ENCODE measurements around the gene REELD1. TPM values are rescaled to one million over a fixed set of nuclear protein-coding genes. Genes with fewer than 3 reads are reported as not detected.

The REELD1 gene
- total RNA-seq, 1 experiment from 2014 or later = 0.74 TPM

DNA sequence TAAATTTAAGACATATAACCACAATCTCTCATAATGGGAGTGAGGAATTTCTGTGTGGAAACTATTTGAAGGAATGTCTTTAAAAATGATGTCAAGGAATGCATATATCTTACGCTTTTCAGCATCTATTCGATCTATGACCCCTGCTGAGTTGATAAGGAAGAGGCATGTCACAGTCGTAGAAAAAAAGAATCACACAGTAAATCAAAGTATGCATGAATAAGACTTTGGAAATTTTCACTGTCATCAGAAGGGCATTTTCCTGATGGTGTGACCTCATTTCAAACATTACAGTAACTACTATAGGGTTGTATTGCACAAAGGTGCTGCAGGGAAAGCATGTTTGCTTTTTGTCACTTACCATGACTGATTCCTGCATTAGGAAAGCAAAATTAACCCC is 41.5 kb downstream of the REELD1 start:
- DNase-seq (ENCODE audit: low read depth) = peak; percentile 18
- in situ Hi-C loops (cut with HindIII; ENCODE audit: low pct_unique_long_range_greater_than_20kb, low sequenced_read_pairs) = no loop called here

DNA sequence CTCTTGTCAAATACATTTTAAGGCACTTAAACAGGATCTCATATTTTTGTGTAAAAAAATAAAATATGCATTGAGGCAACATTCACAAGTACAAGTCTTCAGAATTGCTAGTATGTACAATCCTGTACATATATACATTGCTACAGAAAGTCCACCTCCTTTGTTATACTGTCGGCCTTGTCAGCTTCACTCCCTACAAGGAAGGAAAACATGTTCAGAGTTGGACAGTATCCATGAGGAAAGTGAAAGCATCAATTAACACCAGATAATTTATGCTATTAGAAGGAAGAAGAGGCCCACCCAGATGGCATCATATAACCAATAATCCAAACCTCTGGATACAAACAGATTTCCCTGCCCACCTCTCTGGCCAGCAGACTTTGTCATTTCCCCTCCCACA is 42.0 kb downstream of the REELD1 start:
- in situ Hi-C loops (cut with HindIII; ENCODE audit: low pct_unique_long_range_greater_than_20kb, low sequenced_read_pairs) = no loop called here
- no peak for DNase-seq (ENCODE audit: low read depth)

DNA sequence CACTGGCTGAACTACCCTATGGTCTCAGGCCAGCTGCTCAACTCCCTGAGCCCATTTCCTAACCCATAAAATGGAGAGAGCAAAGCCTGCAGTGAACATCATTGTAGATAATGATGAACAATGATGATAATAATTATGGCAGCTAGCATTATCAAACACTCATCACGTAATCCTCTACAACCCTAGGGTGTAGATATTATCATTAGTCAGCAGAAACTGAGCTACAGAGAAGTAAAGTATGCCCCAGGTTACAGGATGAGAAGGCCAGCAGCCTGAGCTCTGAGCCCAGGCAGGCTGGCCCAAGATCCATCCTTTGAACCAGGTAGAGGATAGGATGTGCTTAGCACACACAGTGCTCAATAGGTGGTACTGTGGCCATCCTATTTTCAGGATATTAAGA is 43.2 kb downstream of the REELD1 start:
- no peak for DNase-seq (ENCODE audit: low read depth)
- in situ Hi-C loops (cut with HindIII; ENCODE audit: low pct_unique_long_range_greater_than_20kb, low sequenced_read_pairs) = no loop called here

DNA sequence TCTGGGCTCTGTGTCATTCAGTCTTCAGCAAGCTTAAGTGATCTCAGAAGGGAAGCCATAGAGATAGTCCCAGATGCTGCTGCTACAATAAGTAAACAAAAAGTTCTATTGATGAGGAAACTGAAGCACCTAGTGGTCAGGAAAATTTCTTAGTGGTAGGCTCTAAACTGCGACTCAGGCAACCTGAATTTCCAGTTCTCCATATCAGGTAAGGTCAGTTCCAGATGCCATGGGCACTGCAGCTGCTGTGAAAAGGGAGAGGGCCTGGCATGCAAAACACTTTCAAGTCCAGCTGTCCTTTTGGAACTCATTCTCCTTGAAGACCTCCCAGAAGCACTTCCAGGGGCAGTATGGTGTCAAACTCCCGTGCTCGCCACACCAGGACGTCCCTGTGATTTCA is 46.2 kb downstream of the REELD1 start:
- no peak for DNase-seq (ENCODE audit: low read depth)
- in situ Hi-C loops (cut with HindIII; ENCODE audit: low pct_unique_long_range_greater_than_20kb, low sequenced_read_pairs) = no loop called here

DNA sequence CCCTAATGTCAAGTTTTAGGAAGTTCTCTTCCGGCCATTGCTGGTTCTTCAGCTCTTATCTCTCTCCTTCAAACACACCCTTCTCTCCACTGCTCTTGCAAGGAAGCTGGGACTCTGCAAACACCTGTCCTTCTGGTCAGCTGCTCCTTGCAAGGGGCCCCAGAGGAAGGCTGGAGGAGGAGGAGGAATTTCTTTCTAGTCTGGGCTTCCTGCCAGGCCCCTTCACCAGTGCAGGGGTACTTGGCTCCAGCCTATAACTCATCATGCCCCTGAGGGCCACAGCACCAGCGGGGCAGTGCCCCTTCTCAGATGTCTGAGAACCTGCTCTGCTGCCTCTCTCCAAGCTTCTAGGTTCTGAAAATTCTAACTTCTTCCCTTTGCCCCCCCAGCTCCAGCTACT is 46.7 kb downstream of the REELD1 start:
- no peak for DNase-seq (ENCODE audit: low read depth)
- in situ Hi-C loops (cut with HindIII; ENCODE audit: low pct_unique_long_range_greater_than_20kb, low sequenced_read_pairs) = no loop called here

DNA sequence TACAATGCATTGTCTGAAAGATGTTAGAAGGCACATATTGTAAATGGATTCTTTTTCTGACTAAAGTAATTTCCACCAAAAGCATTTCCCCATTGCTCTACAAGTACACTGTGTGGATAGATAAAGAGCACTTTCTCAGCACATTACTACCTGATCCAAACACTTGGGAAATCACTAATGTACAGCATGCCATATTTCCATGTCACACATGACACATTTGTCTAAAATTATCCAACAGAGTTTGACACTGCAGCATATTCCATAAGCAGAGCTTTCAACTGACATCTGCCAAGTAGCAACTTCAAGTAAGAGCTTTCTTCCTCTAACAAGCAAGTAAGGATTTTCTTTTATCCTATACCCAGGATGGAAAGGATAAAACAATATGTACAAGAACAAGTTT is 49.5 kb downstream of the REELD1 start:
- in situ Hi-C loops (cut with HindIII; ENCODE audit: low pct_unique_long_range_greater_than_20kb, low sequenced_read_pairs) = no loop called here

DNA sequence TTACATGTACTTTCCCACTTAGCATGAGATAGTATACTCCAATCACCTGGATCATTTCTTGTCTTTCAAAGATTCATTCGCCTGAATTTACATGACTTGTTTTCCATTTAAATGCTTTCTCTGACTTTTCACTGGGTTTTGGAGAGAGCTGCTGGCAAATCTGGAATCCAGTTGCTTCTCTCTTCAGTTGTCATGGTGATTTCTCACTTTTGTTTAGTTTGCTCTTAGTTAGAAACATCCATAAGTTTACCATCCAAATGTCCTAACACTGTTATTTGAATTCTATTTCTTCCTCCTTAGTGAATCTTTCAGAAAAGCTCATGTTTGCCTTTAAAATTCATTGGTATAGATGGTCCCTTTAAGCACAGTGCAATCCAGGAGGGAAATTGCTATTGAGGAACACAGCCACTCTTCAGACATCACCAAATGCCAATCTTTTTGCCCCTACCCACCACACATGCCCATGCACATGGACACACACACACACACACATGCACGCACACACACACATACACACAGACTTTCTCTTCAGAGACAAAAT is 51.7 kb downstream of the REELD1 start:
- no peak for DNase-seq (ENCODE audit: low read depth)
- in situ Hi-C loops (cut with HindIII; ENCODE audit: low pct_unique_long_range_greater_than_20kb, low sequenced_read_pairs) = no loop called here

More for the DNA sequence above, 49.5 kb downstream of the REELD1 start:
- no peak for DNase-seq (ENCODE audit: low read depth)

DNA sequence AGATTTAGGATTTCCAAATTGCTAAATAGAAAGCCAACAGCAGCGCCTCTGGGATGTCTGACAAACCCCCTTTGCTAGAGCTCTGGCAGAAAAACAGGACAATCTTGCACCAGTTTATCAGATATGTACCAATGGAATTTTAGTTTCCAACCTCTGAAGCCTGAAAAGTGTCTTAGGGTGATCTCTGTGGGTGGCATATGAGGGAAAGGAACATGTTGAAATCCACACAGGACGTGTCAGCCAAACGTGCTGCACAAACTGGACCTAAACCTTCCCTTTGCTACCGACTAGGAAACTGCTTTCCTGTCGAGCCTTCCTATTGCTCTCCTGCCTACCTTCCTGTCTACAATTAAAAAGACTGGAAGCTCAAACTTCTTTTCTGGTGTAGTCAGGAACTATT is 53.5 kb downstream of the REELD1 start:
- in situ Hi-C loops (cut with HindIII; ENCODE audit: low pct_unique_long_range_greater_than_20kb, low sequenced_read_pairs) = no loop called here
- no peak for DNase-seq (ENCODE audit: low read depth)

DNA sequence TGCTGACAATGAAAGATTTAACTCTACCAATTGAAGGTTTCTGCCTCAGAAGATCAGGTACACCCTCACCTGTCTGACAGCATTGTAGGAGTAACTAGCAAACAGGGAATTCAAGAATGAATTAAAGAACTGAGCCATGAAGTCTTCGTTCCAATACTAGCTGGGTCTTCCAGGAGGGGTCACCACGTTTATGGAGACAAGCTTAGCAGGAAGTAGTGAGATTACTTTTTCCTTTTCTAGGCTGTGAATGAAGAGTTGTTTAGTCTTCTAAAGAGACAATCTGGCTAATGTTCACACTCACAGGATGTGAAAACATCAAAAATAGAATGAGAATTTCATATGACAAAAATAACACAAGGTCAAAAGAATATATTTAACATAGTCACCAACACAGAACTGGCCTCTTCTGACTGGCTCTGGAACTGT is 54.9 kb downstream of the REELD1 start:
- no peak for DNase-seq (ENCODE audit: low read depth)
- in situ Hi-C loops (cut with HindIII; ENCODE audit: low pct_unique_long_range_greater_than_20kb, low sequenced_read_pairs) = no loop called here

DNA sequence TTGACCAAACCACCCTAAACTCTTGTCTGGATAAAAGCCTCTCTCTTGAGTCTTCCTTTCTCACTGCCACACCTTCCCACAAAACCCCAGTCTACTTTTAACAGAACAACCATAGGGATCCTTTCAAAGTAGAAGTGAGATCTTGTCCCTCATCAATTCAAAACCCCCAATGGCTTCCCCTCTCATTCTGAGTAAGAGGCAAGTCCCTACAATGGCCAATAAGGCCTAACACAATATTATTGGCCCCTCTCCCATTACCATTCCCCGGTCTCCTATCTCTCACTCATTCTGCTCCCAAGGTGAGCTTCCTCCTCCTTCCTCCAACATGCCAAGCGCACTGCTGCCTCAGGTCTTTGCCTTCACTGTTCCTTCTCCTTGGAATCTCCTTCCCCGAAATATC is 57.1 kb downstream of the REELD1 start:
- in situ Hi-C loops (cut with HindIII; ENCODE audit: low pct_unique_long_range_greater_than_20kb, low sequenced_read_pairs) = no loop called here

DNA sequence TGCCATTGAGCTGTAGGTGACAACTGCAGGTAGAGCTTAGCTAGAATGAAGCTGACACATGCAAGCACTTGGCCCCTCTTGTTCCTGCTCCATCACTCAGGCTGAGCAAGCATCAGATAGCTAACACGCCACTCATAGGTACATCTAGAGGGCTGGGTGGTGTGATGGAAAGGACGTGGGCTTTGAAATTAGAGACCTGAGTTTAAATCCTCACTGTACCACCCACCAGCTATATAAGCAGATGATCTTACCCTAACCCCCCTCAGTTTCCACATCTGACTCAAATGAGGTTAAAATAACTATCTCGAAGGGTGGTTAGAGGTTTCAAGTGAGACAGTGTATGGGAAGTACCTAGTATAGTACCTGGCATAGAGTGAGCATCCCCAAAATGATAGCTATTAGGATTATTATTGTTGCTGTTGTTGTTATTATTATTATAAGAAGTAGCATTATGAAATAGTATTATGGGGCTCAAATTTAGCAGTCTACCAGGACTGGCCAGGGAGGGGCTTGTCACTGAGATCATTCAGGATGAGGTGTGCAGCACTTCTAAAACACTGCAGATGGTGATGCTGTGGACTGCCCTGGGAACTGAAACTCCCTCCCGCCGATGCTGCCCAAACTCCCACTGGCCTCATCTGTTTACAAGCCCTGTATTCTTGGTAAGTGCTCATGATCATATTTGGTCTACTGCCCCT is 59.0 kb downstream of the REELD1 start:
- DNase-seq (ENCODE audit: low read depth) = no peak
- in situ Hi-C loops (cut with HindIII; ENCODE audit: low pct_unique_long_range_greater_than_20kb, low sequenced_read_pairs) = no loop called here

More for the DNA sequence above, 57.1 kb downstream of the REELD1 start:
- DNase-seq (ENCODE audit: low read depth) = no peak

DNA sequence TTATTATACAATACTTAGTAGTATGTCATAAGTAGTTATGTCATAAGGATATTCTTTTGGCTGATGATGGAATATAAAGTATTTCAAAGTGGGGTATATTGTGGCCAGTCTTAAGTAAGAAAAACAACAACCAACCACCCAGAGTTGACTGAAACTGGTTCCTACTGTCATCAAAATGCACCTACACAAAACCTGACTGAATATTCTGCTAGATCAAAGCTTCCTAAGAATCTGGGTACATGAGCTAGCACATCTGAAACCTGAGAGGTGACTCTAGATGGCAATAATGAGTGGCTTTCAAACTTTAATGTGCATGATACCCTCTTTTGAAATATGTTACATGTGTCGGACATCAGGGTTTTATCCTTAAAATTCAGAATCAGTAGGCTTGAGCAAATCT is 60.4 kb downstream of the REELD1 start:
- in situ Hi-C loops (cut with HindIII; ENCODE audit: low pct_unique_long_range_greater_than_20kb, low sequenced_read_pairs) = no loop called here

DNA sequence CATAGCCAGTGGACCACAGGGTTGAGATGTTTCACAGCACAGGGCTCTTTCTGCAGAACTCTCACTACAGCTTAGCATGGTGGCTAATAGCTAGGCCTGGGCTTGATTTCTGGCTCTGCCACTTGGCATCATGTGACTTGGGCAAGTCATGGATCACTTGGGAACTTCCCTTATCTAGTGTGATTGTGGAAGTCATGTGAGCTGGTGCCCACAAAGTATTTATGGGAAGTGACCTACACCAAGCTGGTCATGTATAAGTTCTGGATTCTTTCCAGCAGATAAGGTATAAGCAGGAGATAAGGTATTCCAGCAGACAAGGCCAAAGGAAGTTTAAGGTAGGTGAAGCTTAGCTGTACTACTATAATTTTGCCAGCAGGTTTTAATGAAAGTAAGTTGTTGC is 61.0 kb downstream of the REELD1 start:
- DNase-seq (ENCODE audit: low read depth) = no peak
- in situ Hi-C loops (cut with HindIII; ENCODE audit: low pct_unique_long_range_greater_than_20kb, low sequenced_read_pairs) = no loop called here

More for the DNA sequence above, 60.4 kb downstream of the REELD1 start:
- no peak for DNase-seq (ENCODE audit: low read depth)

DNA sequence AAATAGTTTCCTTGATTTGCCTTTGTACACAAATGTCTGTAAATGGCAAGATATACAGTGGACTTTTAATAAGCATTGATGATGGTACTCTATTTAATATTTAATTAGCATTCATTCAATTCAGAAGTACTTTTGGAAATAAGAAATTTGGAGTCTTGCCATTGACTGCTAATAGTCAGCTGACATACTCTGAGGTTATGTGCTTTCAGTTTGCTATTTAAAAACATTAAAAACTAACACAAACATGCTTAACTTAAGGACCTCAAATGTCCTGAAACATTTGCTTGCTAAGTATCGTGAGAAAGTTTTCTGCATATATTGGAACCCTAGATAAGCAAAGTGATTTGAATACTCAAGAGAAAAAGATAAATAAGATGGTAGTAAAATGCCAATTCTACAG is 64.6 kb downstream of the REELD1 start:
- DNase-seq (ENCODE audit: low read depth) = no peak
- in situ Hi-C loops (cut with HindIII; ENCODE audit: low pct_unique_long_range_greater_than_20kb, low sequenced_read_pairs) = no loop called here

Other genes with a start within 250 kb of the REELD1 start
- 75.8 and 106 TPM in 2 replicates for gene LSM6, start 38.8 kb upstream of the REELD1 start, total RNA-seq (2014; rRNA removed; shearing (Covaris generic); ENCODE audit: low replicate concordance)